Fibroblast of mammary gland (primary cell): Measurements from ENCODE around the gene EGLN3.
"Not testable (repeated sequence)": the region's sequence is repeated elsewhere in the genome, so short reads cannot be mapped to it uniquely, and the experiment has no call there.

ENCODE experiments used
- DNase-seq: peaks from one replicate; pipeline ENCODE4 v3.0.0-alpha.2; 2010; ENCODE audit warnings: low read depth
- H3K4me3 ChIP-seq: 2 replicates; pipeline ENCODE4 v1.5.1; 2011; ENCODE audit warnings: low read depth, mild to moderate bottlenecking, low read length, moderate library complexity; ENCODE audit not compliant: control insufficient read depth
- CTCF ChIP-seq: conservative IDR thresholded peaks from 2 replicates; pipeline ENCODE4 v1.5.1; 2011; ENCODE audit warnings: low read depth, low read length, inconsistent platforms; ENCODE audit not compliant: control insufficient read depth, insufficient read depth

EGLN3 gene

GRCh38 chr14:33963892-33964291, 13.0 kb upstream of the EGLN3 start:
- H3K4me3 ChIP-seq, result no peak overlapping the region
- no peak for TF ChIP-seq CTCF
- DNase-seq, result no peak

- not testable (repeated sequence) for H3K4me3 ChIP-seq, DNase-seq
Measured at GRCh38 chr14:33962466-33962865, 11.6 kb upstream of the EGLN3 start.

- DNase-seq, result no peak
- TF ChIP-seq CTCF, result no peak
- no peak overlapping the region for H3K4me3 ChIP-seq
Measured at GRCh38 chr14:33962016-33962415, 11.1 kb upstream of the EGLN3 start.

GRCh38 chr14:33959692-33960151, 8.8 kb upstream of the EGLN3 start:
- no peak overlapping the region for H3K4me3 ChIP-seq
- no peak for DNase-seq
- TF ChIP-seq CTCF, result no peak

GRCh38 chr14:33958605-33959226, 7.8 kb upstream of the EGLN3 start:
- no peak for DNase-seq
- TF ChIP-seq CTCF, result no peak

GRCh38 chr14:33957993-33958392, 7.1 kb upstream of the EGLN3 start:
- no peak for DNase-seq
- TF ChIP-seq CTCF, result no peak
- H3K4me3 ChIP-seq, result no peak overlapping the region

More at GRCh38 chr14:33958605-33959226, 7.8 kb upstream of the EGLN3 start:
- H3K4me3 ChIP-seq, result no peak overlapping the region

- H3K4me3 ChIP-seq, result no peak overlapping the region
- DNase-seq, result no peak
- no peak for TF ChIP-seq CTCF
Measured at GRCh38 chr14:33957299-33957698, 6.4 kb upstream of the EGLN3 start.
